H1 (cell line): ENCODE data around the gene THOC7. TPM values are rescaled to one million over a fixed set of nuclear protein-coding genes. Genes with fewer than 3 reads are reported as not detected.

Experiments used
- ASH2L ChIP-seq: fragments of 200-600, 300-600 bp; sonication (generic); IDR thresholded peaks from one replicate; pipeline ENCODE4 v1.7.1; 2017; ENCODE audit warnings: low read length
- BCL11A ChIP-seq, 2 experiments: IDR thresholded peaks; one replicate each; pipeline ENCODE4 v1.6.1; 2011; ENCODE audit warnings: low read depth in 2 of 2, low read length in 2 of 2, mild to moderate bottlenecking in 2 of 2
- CBX5 ChIP-seq: fragments of 300-800, 300-1000 bp; sonication (generic); IDR thresholded peaks from 2 replicates; pipeline ENCODE4 v1.7.1; 2016; ENCODE audit warnings: antibody characterized with exemption, low read length, low read depth
- CBX8 ChIP-seq: fragments of 300-800, 300-1000 bp; sonication (generic); IDR thresholded peaks from 2 replicates; pipeline ENCODE4 v1.7.1; 2016; ENCODE audit warnings: low read depth, low read length, borderline replicate concordance
- HDAC2 ChIP-seq, 2 experiments: fragments of 300-600 bp in 1 of 2; sonication (generic) in 1 of 2; IDR thresholded peaks; 2 replicates each; pipeline ENCODE4 v1.6.1; 2011 to 2012; ENCODE audit warnings: low read depth in 2 of 2, low read length in 2 of 2, mild to moderate bottlenecking in 2 of 2, moderate library complexity in 2 of 2, borderline replicate concordance in 1 of 2, inconsistent platforms in 1 of 2
- TEAD4 ChIP-seq: IDR thresholded peaks from 2 replicates; pipeline ENCODE4 v1.6.1; 2012; ENCODE audit warnings: low read depth, low read length, inconsistent platforms, mixed read lengths
- ZNF274 ChIP-seq: IDR thresholded peaks from 2 replicates; pipeline ENCODE4 v1.7.0; 2012; ENCODE audit warnings: low read length, borderline replicate concordance; ENCODE audit errors: extremely low read depth
- polyA plus RNA-seq, 7 experiments: library from polyadenylated mRNA; depleted of rRNA in 3 of 7; stranded (reverse) in 5 of 7; unstranded in 2 of 7; fragments of >200 nt in 5 of 7; fragments of 200-250 nt in 2 of 7; gene quantifications; 1 replicate in 5 of 7; 2 replicates in 1 of 7; 4 replicates in 1 of 7; pipeline versions ENCODE4 v1.2.1 to v1.2.3, GENCODE V29; 2011 to 2013; ENCODE audit warnings: missing spikeins in 2 of 7, mixed read lengths in 2 of 7
- total RNA-seq: library from RNA; stranded (reverse); fragmentation: NEBNext Ultra II Directional; extraction: Animal tissue kit (Norgen Biotek cat#: 25700); gene quantifications from 2 replicates; pipeline ENCODE4 v1.2.1, GENCODE V29; 2021

The THOC7 gene
- total and polyA plus RNA-seq, 2 of the 8 experiments (the other 6 are each of a cell fraction or from before 2014, with no cell fraction given) = 18.7 to 74.0 TPM

- no peak for TF ChIP-seq ASH2L
- TF ChIP-seq ZNF274 = no peak
- no peak for TF ChIP-seq BCL11A (IDR thresholded peaks at IDR 0.05; ENCODE audit: low read depth in 2 of 2, low read length in 2 of 2)
- no peak for TF ChIP-seq HDAC2 (IDR thresholded peaks at IDR 0.05; ENCODE audit: borderline replicate concordance in 1 of 2, low read depth in 2 of 2, low read length in 2 of 2)
- TF ChIP-seq CBX8 = no peak
- TF ChIP-seq CBX5 = no peak
- TF ChIP-seq TEAD4 = no peak
These were observed 44.5 kb downstream of the THOC7 start, which contains the start of gene C3orf49 (continued) for GRCh38 chr3:63819151-63819398.
